Erythroblast (primary cell): ENCODE measurements around the gene SPOP.

Experiments
- DNase-seq, 2 experiments: peaks; one replicate each; lab custom pipeline; 2025; lab: John Stamatoyannopoulos, UW
- GATA1 ChIP-seq: IDR thresholded peaks from 2 replicates; pipeline ENCODE4 v1.6.1; 2011; ENCODE audit warnings: low read depth, mild to moderate bottlenecking, control low read depth, low read length, moderate library complexity
- POLR2A ChIP-seq: IDR thresholded peaks from 2 replicates; pipeline ENCODE4 v1.6.1; 2011; ENCODE audit warnings: mild to moderate bottlenecking, low read length

SPOP gene

GRCh38 chr17:49687878-49688491 lies 10.1 kb upstream of the SPOP start:
- DNase-seq, result no peak
- no peak for TF ChIP-seq POLR2A
- no peak for TF ChIP-seq GATA1

- TF ChIP-seq POLR2A, result no peak
- no peak for TF ChIP-seq GATA1
- DNase-seq, result no peak
Observed at GRCh38 chr17:49681106-49681979, 3.4 kb upstream of the SPOP start.

DNA sequence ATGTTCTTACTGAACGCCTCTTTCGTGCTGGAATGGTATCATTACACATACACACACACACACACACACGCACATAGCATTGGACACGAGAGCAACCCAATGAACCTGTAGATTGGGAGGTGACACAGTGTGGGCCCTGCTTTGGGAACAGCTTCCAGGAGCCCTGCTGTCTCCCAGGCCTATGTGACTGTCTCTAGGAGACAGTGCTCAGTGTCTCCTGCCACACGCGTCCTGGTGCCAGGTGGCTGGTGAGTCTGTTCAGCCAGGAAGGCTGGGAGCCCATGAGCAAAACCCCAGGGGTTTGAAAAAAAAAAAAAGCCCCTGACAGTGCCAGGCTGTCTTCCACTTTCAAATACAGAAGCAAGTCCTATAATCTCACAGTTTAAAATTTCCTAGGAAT lies 2.4 kb upstream of the SPOP start:
- TF ChIP-seq POLR2A, result no peak
- no peak for TF ChIP-seq GATA1
- DNase-seq, result no peak

DNA sequence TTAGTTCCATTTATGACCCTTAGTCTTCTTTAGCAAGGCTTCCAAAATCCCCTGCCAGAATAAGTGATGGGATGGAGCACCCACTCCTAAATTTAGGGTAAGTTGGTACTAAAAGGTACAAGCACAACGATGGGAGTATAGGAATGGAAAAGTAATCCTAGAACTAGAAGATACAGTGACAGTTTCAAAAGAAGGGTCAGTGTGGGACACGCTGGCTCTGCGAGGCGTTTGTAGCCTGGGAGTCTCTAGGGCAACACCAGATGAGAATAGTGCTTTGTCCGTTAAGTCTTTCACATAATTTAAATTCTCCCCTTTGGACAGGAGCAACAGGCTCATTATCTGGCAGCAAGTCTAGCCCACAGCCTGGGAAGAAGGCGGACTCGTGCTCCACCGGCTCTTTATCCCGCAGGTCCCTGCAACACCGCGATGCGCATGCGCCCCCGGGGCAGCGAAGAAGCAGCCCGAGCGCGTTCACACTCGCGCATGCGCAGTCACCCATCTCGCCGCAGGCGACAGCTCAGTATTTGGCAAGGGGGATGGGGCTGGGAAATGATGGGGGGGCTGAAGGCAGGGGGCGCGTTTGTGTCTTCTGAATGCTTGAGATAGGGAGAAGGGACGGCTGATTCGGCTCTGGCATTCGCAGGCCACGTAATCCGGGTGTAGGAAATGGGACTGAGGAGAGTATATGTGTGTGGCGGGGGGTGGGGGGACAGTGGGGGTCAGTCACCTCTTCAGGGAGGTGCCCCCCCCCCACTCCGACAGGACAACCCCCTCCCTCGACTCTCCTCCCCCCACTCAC lies 564 bp downstream of the SPOP start:
- DNase-seq, result peak; percentile 96 to 98
- TF ChIP-seq POLR2A (peak; percentile 73), GATA1 (no peak)

DNA sequence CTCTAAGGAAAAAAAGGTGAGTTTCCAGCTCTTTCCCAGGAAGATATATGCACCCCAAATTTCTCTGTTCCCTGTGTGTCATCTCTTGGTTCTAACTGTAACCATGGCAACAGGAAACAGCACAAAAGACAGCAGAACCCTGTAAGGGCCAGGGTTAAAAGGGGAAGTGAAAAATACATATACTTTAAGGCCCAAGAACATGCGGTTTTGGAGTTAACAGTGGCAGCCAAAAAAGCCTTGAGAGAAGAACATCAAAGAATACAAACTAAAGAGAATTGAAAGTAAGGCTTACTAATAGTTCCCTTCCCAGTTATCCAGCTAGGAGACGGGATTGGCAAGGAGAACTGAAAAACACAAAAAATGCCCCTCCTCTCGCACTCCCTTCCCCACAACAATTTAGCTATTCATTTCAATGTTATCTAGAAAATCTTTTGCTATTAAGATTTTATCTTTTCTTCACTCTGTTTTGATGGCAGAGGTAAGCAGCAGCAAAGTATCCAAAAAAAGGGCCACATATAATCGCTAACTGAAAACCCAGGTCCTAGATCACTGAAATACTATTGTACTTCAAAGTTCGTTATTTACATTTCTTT lies 1.5 kb downstream of the SPOP start:
- no peak for TF ChIP-seq POLR2A
- no peak for TF ChIP-seq GATA1
- DNase-seq, result peak; percentile 57 to 68

DNA sequence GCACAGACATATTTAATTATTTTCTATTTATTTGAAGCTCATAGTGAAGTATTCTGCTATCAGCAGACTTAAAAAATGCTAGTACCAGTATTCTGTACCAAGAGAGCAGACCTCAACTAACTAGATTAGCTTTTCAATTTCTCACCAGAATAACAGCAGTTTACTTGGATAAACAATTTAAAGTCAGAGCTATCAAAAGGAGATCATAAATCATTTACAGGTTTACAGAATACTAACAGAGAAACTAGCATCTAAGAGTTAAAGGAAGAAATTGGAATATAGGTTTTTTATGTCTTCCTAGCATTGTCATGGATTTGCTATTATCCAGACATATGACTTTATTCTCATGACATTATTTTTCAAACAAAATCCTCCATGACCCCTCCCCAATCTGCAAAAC lies 3.4 kb downstream of the SPOP start:
- DNase-seq, result no peak
- TF ChIP-seq POLR2A, result no peak
- TF ChIP-seq GATA1, result no peak

GRCh38 chr17:49673679-49674078 lies 4.2 kb downstream of the SPOP start:
- peak in 1 of 2 experiments; percentile 12 for DNase-seq

GRCh38 chr17:49670641-49671040 lies 7.3 kb downstream of the SPOP start:
- TF ChIP-seq POLR2A, result no peak
- TF ChIP-seq GATA1, result no peak
- no peak for DNase-seq

DNA sequence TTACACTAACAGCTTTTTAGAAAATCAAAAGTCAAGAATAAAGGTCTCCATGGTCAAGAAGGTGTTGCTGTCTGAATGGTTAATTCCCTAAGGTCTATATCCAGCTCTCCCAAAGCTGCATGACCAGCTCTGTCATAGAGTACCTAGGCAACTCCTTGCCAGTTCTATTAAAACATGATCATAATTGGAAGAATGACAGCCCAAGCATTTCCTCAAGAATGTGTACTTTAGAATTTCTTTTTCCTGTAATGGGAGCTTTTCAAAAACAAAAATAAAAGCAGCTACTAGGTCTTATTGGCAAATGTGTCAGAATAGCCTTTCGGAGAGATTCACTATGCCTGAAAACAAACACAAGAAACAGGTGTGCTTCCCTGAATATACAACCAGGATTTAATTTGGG lies 7.9 kb downstream of the SPOP start:
- DNase-seq, result no peak
- TF ChIP-seq POLR2A (no peak), GATA1 (no peak)

DNA sequence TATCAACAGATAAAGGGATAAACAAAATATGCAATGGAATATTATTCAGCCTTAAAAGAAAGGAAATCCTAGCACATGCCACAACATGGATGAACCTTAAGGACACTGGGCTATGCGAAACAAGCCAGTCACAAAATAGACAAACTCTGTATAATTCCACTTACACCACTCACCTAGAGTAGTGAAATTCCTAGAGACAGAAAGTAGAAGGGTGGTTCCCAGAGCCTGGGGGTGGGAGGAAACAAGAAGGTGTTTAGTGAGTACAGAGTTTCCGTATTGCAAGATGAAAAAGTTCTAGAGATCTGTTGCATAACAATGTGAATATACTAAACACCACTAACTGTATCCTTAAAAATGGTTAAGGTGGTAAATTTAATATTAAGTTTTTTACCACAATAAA lies 10.0 kb downstream of the SPOP start:
- DNase-seq, result no peak
- TF ChIP-seq POLR2A (no peak), GATA1 (no peak)

GRCh38 chr17:49664706-49665211 lies 13.1 kb downstream of the SPOP start:
- TF ChIP-seq POLR2A, result no peak
- TF ChIP-seq GATA1, result no peak

GRCh38 chr17:49659661-49660382 lies 18.1 kb downstream of the SPOP start:
- no peak for DNase-seq
- TF ChIP-seq GATA1 (no peak), POLR2A (no peak)

More at GRCh38 chr17:49664706-49665211, 13.1 kb downstream of the SPOP start:
- DNase-seq, result no peak

GRCh38 chr17:49656247-49656646 lies 21.6 kb downstream of the SPOP start:
- no peak for DNase-seq
- TF ChIP-seq GATA1, result no peak

DNA sequence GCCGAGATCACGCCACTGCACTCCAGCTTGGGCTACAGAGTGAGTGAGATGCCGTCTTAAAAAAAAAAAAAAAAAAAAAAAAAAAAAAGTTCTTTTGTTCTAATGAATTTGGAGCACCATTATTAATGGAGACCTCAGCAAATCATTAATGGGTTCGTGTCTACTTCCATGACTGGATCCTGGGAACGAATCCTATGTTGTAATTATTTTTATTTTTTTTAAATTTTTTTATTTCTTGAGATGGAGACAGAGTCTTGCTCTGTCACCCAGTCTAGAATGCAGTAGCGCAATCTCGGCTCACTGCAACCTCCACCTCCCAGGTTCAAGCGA lies 30.7 kb downstream of the SPOP start:
- DNase-seq, result no peak
- TF ChIP-seq POLR2A (no peak), GATA1 (no peak)
